IMR-90 (cell line): Measurements from ENCODE around the gene MSANTD1. TPM values are rescaled to one million over a fixed set of nuclear protein-coding genes. Genes with fewer than 3 reads are reported as not detected.

ENCODE experiments used
- ATAC-seq: fragments of 200-7000 bp; cut with Tn5 transposase; 2 replicates; pipeline ENCODE4 v1.9.1; 2020; ENCODE audit warnings: low read depth, mild to moderate bottlenecking, moderate library complexity
- BruUV-seq: library from RNA; stranded (reverse); fragments of 400-500 nt; replicated peaks from 2 replicates; lab custom pipeline; 2021; lab: Mats Ljungman, UMichigan
- CTCF ChIA-PET: fragments of 300-600 bp; formaldehyde crosslinking; extraction: SDS; loops from one replicate; lab custom pipeline; 2021; ENCODE audit warnings: antibody characterized with exemption; lab: Yijun Ruan, JAX
- POLR2A ChIA-PET: fragments of 300-600 bp; sonication (Branson Sonifier 250); formaldehyde crosslinking; loops from one replicate; lab custom pipeline; 2022; ENCODE audit warnings: antibody characterized with exemption; ENCODE audit not compliant: unreplicated experiment; lab: Charles Lee
- DNase-seq: peaks from one replicate; pipeline ENCODE4 v3.0.0; 2013
- H2AFZ ChIP-seq: replicated peaks from 2 replicates; pipeline ENCODE3; 2013; ENCODE audit warnings: low read length, mild to moderate bottlenecking; ENCODE audit not compliant: poor library complexity
- H2AK5ac ChIP-seq: 2 replicates; pipeline ENCODE4 v1.6.1; 2013; ENCODE audit warnings: low read depth, low read length, inconsistent platforms
- H2AK9ac ChIP-seq: replicated peaks from 2 replicates; pipeline ENCODE3; 2013; ENCODE audit warnings: mild to moderate bottlenecking, low read depth, low read length, moderate library complexity; ENCODE audit not compliant: poor library complexity
- H2BK120ac ChIP-seq: 2 replicates; pipeline ENCODE4 v1.6.1; 2013; ENCODE audit warnings: low read depth, low read length, inconsistent platforms
- H2BK15ac ChIP-seq: 3 replicates; pipeline ENCODE4 v1.6.1; 2013; ENCODE audit warnings: low read depth, low read length, inconsistent platforms
- H2BK20ac ChIP-seq: 2 replicates; pipeline ENCODE4 v1.6.1; 2013; ENCODE audit warnings: low read depth, mild to moderate bottlenecking, inconsistent platforms, low read length, moderate library complexity
- H2BK5ac ChIP-seq: 2 replicates; pipeline ENCODE4 v1.6.1; 2013; ENCODE audit warnings: mild to moderate bottlenecking, low read depth, low read length, inconsistent platforms; ENCODE audit not compliant: poor library complexity, severe bottlenecking
- H3K14ac ChIP-seq: replicated peaks from 2 replicates; pipeline ENCODE4 v1.6.1; 2013; ENCODE audit warnings: low read depth, low read length, inconsistent platforms
- H3K18ac ChIP-seq: 2 replicates; pipeline ENCODE4 v1.6.1; 2013; ENCODE audit warnings: low read depth, low read length, control low read depth
- H3K23ac ChIP-seq: 2 replicates; pipeline ENCODE4 v1.6.1; 2013; ENCODE audit warnings: low read depth, low read length, inconsistent platforms
- H3K27ac ChIP-seq: 2 replicates; pipeline ENCODE4 v1.5.1; 2013; ENCODE audit warnings: mild to moderate bottlenecking, control low read depth, low read length; ENCODE audit not compliant: insufficient read depth
- H3K27me3 ChIP-seq: 2 replicates; pipeline ENCODE4 v1.6.1; 2013; ENCODE audit warnings: low read length; ENCODE audit not compliant: control insufficient read depth, insufficient read depth
- H3K36me3 ChIP-seq: 2 replicates; pipeline ENCODE4 v1.6.1; 2013; ENCODE audit warnings: low read length, mixed read lengths; ENCODE audit not compliant: control insufficient read depth, insufficient read depth
- H3K4ac ChIP-seq: 2 replicates; pipeline ENCODE4 v1.6.1; 2013; ENCODE audit warnings: low read depth, low read length, inconsistent platforms
- H3K4me1 ChIP-seq: 2 replicates; pipeline ENCODE4 v1.6.1; 2013; ENCODE audit warnings: low read length, mixed read lengths; ENCODE audit not compliant: control insufficient read depth, insufficient read depth
- H3K4me2 ChIP-seq: 2 replicates; pipeline ENCODE4 v1.6.1; 2013; ENCODE audit warnings: low read depth, mild to moderate bottlenecking, control low read depth, low read length, moderate library complexity
- H3K4me3 ChIP-seq: 2 replicates; pipeline ENCODE4 v1.5.1; 2013; ENCODE audit warnings: low read depth, mild to moderate bottlenecking, control low read depth, low read length, moderate library complexity; ENCODE audit not compliant: insufficient read depth
- H3K56ac ChIP-seq: 2 replicates; pipeline ENCODE4 v1.6.1; 2013; ENCODE audit warnings: low read length, inconsistent platforms; ENCODE audit not compliant: insufficient read depth; ENCODE audit errors: extremely low read depth
- H3K79me1 ChIP-seq, 2 experiments: 2 replicates each; pipeline ENCODE4 v1.6.1; 2013; ENCODE audit warnings: low read length in 2 of 2, inconsistent platforms in 1 of 2, low read depth in 1 of 2
- H3K9ac ChIP-seq: 2 replicates; pipeline ENCODE4 v1.6.1; 2013; ENCODE audit warnings: low read depth, low read length, control low read depth
- H3K9me1 ChIP-seq: 2 replicates; pipeline ENCODE4 v1.6.1; 2013; ENCODE audit warnings: low read length, inconsistent platforms; ENCODE audit not compliant: insufficient read depth
- H3K9me3 ChIP-seq: 2 replicates; pipeline ENCODE4 v1.6.1; 2013; ENCODE audit warnings: low read length; ENCODE audit not compliant: control insufficient read depth, insufficient read depth
- H4K20me1 ChIP-seq: 2 replicates; pipeline ENCODE4 v1.6.1; 2013; ENCODE audit warnings: low read length, inconsistent platforms; ENCODE audit not compliant: insufficient read depth
- H4K5ac ChIP-seq: 2 replicates; pipeline ENCODE4 v1.6.1; 2013; ENCODE audit warnings: mild to moderate bottlenecking, low read depth, low read length, control low read depth
- H4K8ac ChIP-seq, 2 experiments: 2 replicates each; pipeline ENCODE4 v1.6.1; 2013; ENCODE audit warnings: low read depth in 2 of 2, low read length in 2 of 2, control low read depth in 1 of 2, inconsistent platforms in 1 of 2
- H4K91ac ChIP-seq: 2 replicates; pipeline ENCODE4 v1.6.1; 2013; ENCODE audit warnings: low read depth, low read length, inconsistent platforms; ENCODE audit not compliant: insufficient read depth
- BHLHE40 ChIP-seq: fragments of 150-350 bp; IDR thresholded peaks from 2 replicates; pipeline ENCODE4 v1.6.1; 2016; ENCODE audit warnings: mild to moderate bottlenecking, low read depth, low read length
- CEBPB ChIP-seq: IDR thresholded peaks from 2 replicates; pipeline ENCODE4 v1.6.1; 2012; ENCODE audit warnings: low read depth, low read length, improper control_type of control experiment
- CHD1 ChIP-seq: IDR thresholded peaks from 2 replicates; pipeline ENCODE4 v1.6.1; 2012; ENCODE audit warnings: low read depth, low read length, improper control_type of control experiment
- CTCF ChIP-seq: conservative IDR thresholded peaks from 2 replicates; pipeline ENCODE4 v1.5.1; 2012; ENCODE audit warnings: mild to moderate bottlenecking, low read depth, low read length, improper control_type of control experiment
- ELK1 ChIP-seq: fragments of 150-350 bp; IDR thresholded peaks from 2 replicates; pipeline ENCODE4 v1.6.1; 2016; ENCODE audit warnings: low read depth, mild to moderate bottlenecking, low read length, moderate library complexity, borderline replicate concordance
- FOS ChIP-seq: fragments of 150-350 bp; IDR thresholded peaks from 2 replicates; pipeline ENCODE4 v1.6.1; 2016; ENCODE audit warnings: low read depth, low read length
- MAFK ChIP-seq: IDR thresholded peaks from 2 replicates; pipeline ENCODE4 v1.6.1; 2012; ENCODE audit warnings: low read depth, low read length, improper control_type of control experiment
- MAZ ChIP-seq: IDR thresholded peaks from 2 replicates; pipeline ENCODE4 v1.6.1; 2012; ENCODE audit warnings: low read depth, mild to moderate bottlenecking, low read length, improper control_type of control experiment, moderate library complexity, borderline replicate concordance
- MXI1 ChIP-seq: IDR thresholded peaks from 2 replicates; pipeline ENCODE4 v1.6.1; 2012; ENCODE audit warnings: low read depth, mild to moderate bottlenecking, low read length, moderate library complexity, borderline replicate concordance
- NFE2L2 ChIP-seq: fragments of 150-350 bp; IDR thresholded peaks from 2 replicates; pipeline ENCODE4 v1.6.1; 2016; ENCODE audit warnings: low read depth, mild to moderate bottlenecking, low read length
- POLR2A ChIP-seq: IDR thresholded peaks from 2 replicates; pipeline ENCODE4 v1.6.1; 2012; ENCODE audit warnings: mild to moderate bottlenecking, low read depth, low read length
- RAD21 ChIP-seq: IDR thresholded peaks from 2 replicates; pipeline ENCODE4 v1.6.1; 2012; ENCODE audit warnings: low read length, improper control_type of control experiment
- RCOR1 ChIP-seq: IDR thresholded peaks from 2 replicates; pipeline ENCODE4 v1.6.1; 2012; ENCODE audit warnings: mild to moderate bottlenecking, low read length, improper control_type of control experiment; ENCODE audit not compliant: insufficient replicate concordance
- RFX5 ChIP-seq: IDR thresholded peaks from 2 replicates; pipeline ENCODE4 v1.8.0; 2012; ENCODE audit warnings: low read depth, mild to moderate bottlenecking, low read length, moderate library complexity
- SMC3 ChIP-seq: fragments of 150-350 bp; IDR thresholded peaks from 2 replicates; pipeline ENCODE4 v1.6.1; 2016; ENCODE audit warnings: low read depth, mild to moderate bottlenecking, antibody characterized with exemption, low read length, moderate library complexity
- USF2 ChIP-seq: fragments of 150-350 bp; IDR thresholded peaks from 2 replicates; pipeline ENCODE4 v1.6.1; 2017; ENCODE audit warnings: mild to moderate bottlenecking, antibody characterized with exemption, low read length, low read depth
- WGBS, 2 experiments: methylation state at CpG; one replicate each; pipeline versions ENCODE4 v1.1.5 to v1.1.7; 2013; ENCODE audit warnings: missing lambda C conversion rate in 2 of 2; ENCODE audit not compliant: insufficient read length in 1 of 2; ENCODE audit errors: extremely low coverage in 2 of 2; 5-methylcytosine and 5-hydroxymethylcytosine counted together
- dilution Hi-C: fragments of 300-500 bp; cut with HindIII; formaldehyde crosslinking; loops from one replicate; pipeline ENCODE4 v1.14.3; 2018; ENCODE audit warnings: low sequenced_read_pairs; ENCODE audit not compliant: unreplicated experiment
- in situ Hi-C: fragments of 300-500 bp; cut with MboI; formaldehyde crosslinking; loops from 3 replicates; pipeline ENCODE4 v1.14.3; 2019; ENCODE audit warnings: low sequenced_read_pairs, inconsistent platforms, mixed read lengths
- intact Hi-C: fragments of 100-400 bp; cut with micrococcal nuclease; formaldehyde crosslinking; loops from 2 replicates; pipeline ENCODE4 v1.10.0; 2022
- polyA plus RNA-seq, 3 experiments: library from polyadenylated mRNA; depleted of rRNA; stranded (reverse); fragments of >200 nt; gene quantifications; 2 replicates each; pipeline ENCODE4 v1.2.3, GENCODE V29; 2012; ENCODE audit warnings: low replicate concordance in 1 of 3
- total RNA-seq: library from RNA; depleted of rRNA; stranded (reverse); fragments of >200 nt; gene quantifications from 2 replicates; pipeline ENCODE4 v1.2.3, GENCODE V29; 2012

MSANTD1 gene
- total and polyA plus RNA-seq, 2 of the 4 experiments (the other 2 are of a cell fraction), result under 0.01 to 0.07 TPM

GRCh38 chr4:3288571-3289094, 39.7 kb downstream of the MSANTD1 start:
- Histone ChIP-seq H3K4me2 (no peak overlapping the region), H2AK5ac (no peak overlapping the region), H3K9me3 (no peaks in the 10 kb centered on the region), H2AFZ (no peak overlapping the region), H3K14ac (no peak overlapping the region), H3K56ac (no peak overlapping the region), H3K27me3 (peaks cover 9% of the 10 kb centered on the region; the same call in 1 of the 2 replicates), H4K20me1 (0 out of 2 replicates have a peak, but pooled peaks cover 4% of the 10 kb centered on the region), H3K4ac (no peak overlapping the region), H3K9ac (no peak overlapping the region), H4K5ac (no peak overlapping the region), H3K4me1 (peaks cover 5% of the 10 kb centered on the region; the same call in 1 of the 2 replicates), H3K23ac (no peak overlapping the region), H2BK120ac (no peak overlapping the region), H3K36me3 (no peaks in the 10 kb centered on the region), H2BK15ac (no peak overlapping the region), H3K9me1 (peaks cover 3% of the 10 kb centered on the region; the same call in 1 of the 2 replicates), H4K91ac (no peak overlapping the region), H2AK9ac (peak overlapping the region; percentile 28), H3K79me1 (peaks cover 0 to 9% of the 10 kb centered on the region in 2 experiments; a peak in 3 of 4 replicates), H3K18ac (no peak overlapping the region), H4K8ac (no peak overlapping the region), H3K4me3 (no peak overlapping the region), H3K27ac (no peak overlapping the region), H2BK5ac (no peak overlapping the region), H2BK20ac (no peak overlapping the region)
- ATAC-seq, result no peak
- BruUV-seq, result no TSS peak
- in situ Hi-C loops, result no loop called here
- 87% methylated on average over 3 of the region's 11 CpGs; no CpG with 5 or more reads in 1 of the 2 experiments for WGBS, 2 experiments
- TF ChIP-seq RFX5 (no peak), BHLHE40 (no peak), MAZ (no peak), SMC3 (no peak), RCOR1 (no peak), USF2 (no peak), RAD21 (no peak), POLR2A (no peak), MXI1 (no peak), CTCF (no peak), CHD1 (no peak), MAFK (no peak), NFE2L2 (no peak), ELK1 (no peak), CEBPB (no peak), FOS (no peak)
- DNase-seq, result no peak
- POLR2A ChIA-PET, result no interaction called here
- CTCF ChIA-PET, result no interaction called here
- dilution Hi-C loops, result no loop called here
- intact Hi-C loops, result no loop called here
